ENCODE measurements around the gene GID8.

- no peak for TF ChIP-seq CTCF (IDR thresholded peaks at IDR 0.05; ENCODE audit: low read depth, low read length, poor library complexity, severe bottlenecking)
- TF ChIP-seq EZH2phosphoT487 (IDR thresholded peaks at IDR 0.05; ENCODE audit: borderline replicate concordance, low read length): no peak
Observed at GRCh38 chr20:62942456-62942855, 4.5 kb downstream of the GID8 start.
